MM.1S (cell line): ENCODE results near the gene CDH19.

Experiments
- DNase-seq: peaks from one replicate; pipeline ENCODE4 v3.0.0-alpha.2; 2015
- H2AFZ ChIP-seq: fragments of 300-600 bp; sonication (generic); 2 replicates; pipeline ENCODE4 v1.6.0; 2016; ENCODE audit warnings: antibody characterized with exemption, low read length
- H3F3A ChIP-seq: fragments of 300-600 bp; sonication (generic); 2 replicates; pipeline ENCODE4 v1.6.1; 2016; ENCODE audit warnings: mild to moderate bottlenecking, antibody characterized with exemption, low read length, moderate library complexity, mixed read lengths; ENCODE audit not compliant: insufficient read depth
- H3K27ac ChIP-seq: fragments of 300-600 bp; sonication (generic); 2 replicates; pipeline ENCODE4 v1.5.1; 2016; ENCODE audit warnings: mild to moderate bottlenecking, low read length
- H3K27me3 ChIP-seq: fragments of 300-600 bp; sonication (generic); replicated peaks from 2 replicates; pipeline ENCODE4 v1.6.0; 2016; ENCODE audit warnings: low read length; ENCODE audit not compliant: insufficient read depth
- H3K36me3 ChIP-seq: fragments of 300-600 bp; sonication (generic); replicated peaks from 2 replicates; pipeline ENCODE4 v1.6.1; 2016; ENCODE audit warnings: mild to moderate bottlenecking, low read length, mixed read lengths; ENCODE audit not compliant: insufficient read depth
- H3K4me1 ChIP-seq: fragments of 300-600 bp; sonication (generic); 2 replicates; pipeline ENCODE4 v1.6.1; 2016; ENCODE audit warnings: low read length, mixed read lengths
- H3K4me2 ChIP-seq: fragments of 300-600 bp; sonication (generic); 2 replicates; pipeline ENCODE4 v1.6.0; 2016; ENCODE audit warnings: low read depth, low read length
- H3K4me3 ChIP-seq: fragments of 300-600 bp; sonication (generic); 2 replicates; pipeline ENCODE4 v1.5.1; 2016; ENCODE audit warnings: low read length, mixed read lengths
- H3K79me2 ChIP-seq: fragments of 300-600 bp; sonication (generic); 2 replicates; pipeline ENCODE4 v1.6.1; 2016; ENCODE audit warnings: mixed run types, low read length, mixed read lengths
- H3K9ac ChIP-seq: fragments of 300-600 bp; sonication (generic); 2 replicates; pipeline ENCODE4 v1.6.1; 2016; ENCODE audit warnings: low read length, mixed read lengths
- H3K9me2 ChIP-seq: fragments of 300-600 bp; sonication (generic); replicated peaks from 2 replicates; pipeline ENCODE4 v1.6.1; 2016; ENCODE audit warnings: mild to moderate bottlenecking, low read length, mixed read lengths; ENCODE audit not compliant: insufficient read depth
- H3K9me3 ChIP-seq: fragments of 300-600 bp; sonication (generic); replicated peaks from 2 replicates; pipeline ENCODE4 v1.6.1; 2016; ENCODE audit warnings: mild to moderate bottlenecking, low read length, mixed read lengths; ENCODE audit not compliant: insufficient read depth
- H4K20me1 ChIP-seq: fragments of 300-600 bp; sonication (generic); 2 replicates; pipeline ENCODE4 v1.6.1; 2016; ENCODE audit warnings: mild to moderate bottlenecking, low read length, moderate library complexity, mixed read lengths; ENCODE audit not compliant: insufficient read depth
- CTCF ChIP-seq: fragments of 300-600 bp; sonication (generic); IDR thresholded peaks from 2 replicates; pipeline ENCODE4 v1.5.1; 2016; ENCODE audit warnings: antibody characterized with exemption, low read length, mixed read lengths
- EZH2 ChIP-seq: fragments of 300-600 bp; sonication (generic); optimal IDR thresholded peaks from 2 replicates; pipeline ENCODE3; 2017; ENCODE audit warnings: low read depth, mild to moderate bottlenecking, antibody characterized with exemption, low read length, mixed read lengths
- EZH2phosphoT487 ChIP-seq: fragments of 300-600 bp; sonication (generic); IDR thresholded peaks from 2 replicates; pipeline ENCODE4 v1.6.1; 2018; ENCODE audit warnings: antibody characterized with exemption, low read length

Gene CDH19

GRCh38 chr18:66603941-66604627 lies at the start of gene CDH19:
TSS of gene CDH19 (minus strand) at chr18:66604090. CDS start at chr18:66572204, 31,886 bp downstream.
- no peak within 1 kb of the TSS for H3K4me2 ChIP-seq
- no peaks in the 10 kb centered on the region for H3K36me3 ChIP-seq
- no peak within 1 kb of the TSS for H3K4me3 ChIP-seq
- H3K4me1 ChIP-seq = no peaks in the 10 kb centered on the region
- H3K27ac ChIP-seq = no peak within 1 kb of the TSS
- no peaks in the 10 kb centered on the region for H3K79me2 ChIP-seq
- no peaks in the 10 kb centered on the region for H3K27me3 ChIP-seq
- TF ChIP-seq EZH2 (no peak), EZH2phosphoT487 (no peak), CTCF (no peak)
- DNase-seq = no peak
- H3K9me3 ChIP-seq = no peaks in the 10 kb centered on the region
- H3K9ac ChIP-seq = no peak within 1 kb of the TSS
- no peaks in the 10 kb centered on the region for H4K20me1 ChIP-seq
- no peaks in the 10 kb centered on the region for H3F3A ChIP-seq
- no peak within 1 kb of the TSS for H2AFZ ChIP-seq
- H3K9me2 ChIP-seq = no peaks in the 10 kb centered on the region

- Histone ChIP-seq H2AFZ (no peak overlapping the region), H3K4me2 (no peak overlapping the region)
These were observed 43.8 kb upstream of the CDH19 start for GRCh38 chr18:66647671-66648070.

GRCh38 chr18:66646609-66647008 lies 42.7 kb upstream of the CDH19 start:
- no peaks in the 10 kb centered on the region for H3F3A ChIP-seq
- no peak for DNase-seq
- no peak overlapping the region for H3K4me2 ChIP-seq
- no peaks in the 10 kb centered on the region for H3K9me3 ChIP-seq
- no peaks in the 10 kb centered on the region for H3K27me3 ChIP-seq
- no peaks in the 10 kb centered on the region for H4K20me1 ChIP-seq
- H3K4me1 ChIP-seq = no peaks in the 10 kb centered on the region
- no peak overlapping the region for H3K4me3 ChIP-seq
- no peaks in the 10 kb centered on the region for H3K9me2 ChIP-seq
- TF ChIP-seq CTCF (no peak), EZH2 (no peak), EZH2phosphoT487 (no peak)
- H2AFZ ChIP-seq = no peak overlapping the region
- H3K79me2 ChIP-seq = no peaks in the 10 kb centered on the region
- H3K27ac ChIP-seq = no peak overlapping the region
- H3K36me3 ChIP-seq = no peaks in the 10 kb centered on the region
- H3K9ac ChIP-seq = no peak overlapping the region

More at GRCh38 chr18:66647671-66648070, 43.8 kb upstream of the CDH19 start:
- Histone ChIP-seq H3K4me3 (no peak overlapping the region), H3F3A (no peaks in the 10 kb centered on the region), H3K9me3 (no peaks in the 10 kb centered on the region), H3K27ac (no peak overlapping the region), H3K27me3 (no peaks in the 10 kb centered on the region), H3K4me1 (no peaks in the 10 kb centered on the region), H3K9ac (no peak overlapping the region), H3K36me3 (no peaks in the 10 kb centered on the region), H3K9me2 (no peaks in the 10 kb centered on the region), H3K79me2 (no peaks in the 10 kb centered on the region), H4K20me1 (no peaks in the 10 kb centered on the region)
- no peak for TF ChIP-seq EZH2phosphoT487
- no peak for TF ChIP-seq CTCF
- TF ChIP-seq EZH2 = no peak
- DNase-seq = no peak
